ENCODE measurements around the gene GPLD1. TPM values are rescaled to one million over a fixed set of nuclear protein-coding genes. Genes with fewer than 3 reads are reported as not detected.

The GPLD1 gene
- total RNA-seq, 1 donor from 2014 or later, result 1.8 TPM

DNA sequence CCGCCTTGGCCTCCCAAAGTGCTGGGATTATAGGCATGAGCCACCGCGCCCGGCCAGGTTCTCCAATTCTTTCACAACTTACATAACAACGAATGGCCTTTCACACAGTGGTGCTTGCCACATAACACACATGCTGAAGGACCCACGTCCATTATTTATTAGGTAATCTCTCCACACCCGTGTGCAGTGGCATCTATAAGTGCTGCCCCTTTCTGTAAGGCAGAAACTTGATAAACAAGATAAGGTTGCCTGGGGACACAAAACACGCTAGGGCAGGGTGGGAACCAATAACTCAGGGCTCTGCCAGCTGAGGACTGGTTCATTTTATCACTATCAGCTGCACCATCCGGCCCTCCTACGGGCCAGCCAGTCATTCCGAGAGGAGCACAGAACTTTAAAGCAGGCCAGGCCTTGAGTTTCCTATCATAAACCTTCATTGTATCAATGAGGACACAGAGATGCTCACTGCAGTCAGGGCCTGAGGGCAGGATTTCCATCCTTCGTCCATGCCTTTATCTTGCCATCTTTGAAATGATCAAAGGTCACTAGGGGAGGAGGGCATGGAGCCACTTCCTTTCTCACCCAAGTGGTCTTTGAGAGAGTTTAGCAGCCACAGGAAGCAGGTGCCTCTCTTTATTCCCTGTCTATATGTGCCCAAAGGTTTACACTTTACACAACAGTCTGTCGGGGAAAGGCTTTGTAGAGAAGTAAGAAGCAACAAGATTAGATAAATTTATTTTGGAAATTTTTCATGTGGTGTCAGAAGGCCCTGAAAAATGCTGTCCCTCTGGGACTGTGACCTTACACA is 37.6 kb downstream of the GPLD1 start:
- TF ChIP-seq, protein P1, sequence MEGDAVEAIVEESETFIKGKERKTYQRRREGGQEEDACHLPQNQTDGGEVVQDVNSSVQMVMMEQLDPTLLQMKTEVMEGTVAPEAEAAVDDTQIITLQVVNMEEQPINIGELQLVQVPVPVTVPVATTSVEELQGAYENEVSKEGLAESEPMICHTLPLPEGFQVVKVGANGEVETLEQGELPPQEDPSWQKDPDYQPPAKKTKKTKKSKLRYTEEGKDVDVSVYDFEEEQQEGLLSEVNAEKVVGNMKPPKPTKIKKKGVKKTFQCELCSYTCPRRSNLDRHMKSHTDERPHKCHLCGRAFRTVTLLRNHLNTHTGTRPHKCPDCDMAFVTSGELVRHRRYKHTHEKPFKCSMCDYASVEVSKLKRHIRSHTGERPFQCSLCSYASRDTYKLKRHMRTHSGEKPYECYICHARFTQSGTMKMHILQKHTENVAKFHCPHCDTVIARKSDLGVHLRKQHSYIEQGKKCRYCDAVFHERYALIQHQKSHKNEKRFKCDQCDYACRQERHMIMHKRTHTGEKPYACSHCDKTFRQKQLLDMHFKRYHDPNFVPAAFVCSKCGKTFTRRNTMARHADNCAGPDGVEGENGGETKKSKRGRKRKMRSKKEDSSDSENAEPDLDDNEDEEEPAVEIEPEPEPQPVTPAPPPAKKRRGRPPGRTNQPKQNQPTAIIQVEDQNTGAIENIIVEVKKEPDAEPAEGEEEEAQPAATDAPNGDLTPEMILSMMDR (IDR thresholded peaks at IDR 0.05; ENCODE audit: insufficient read depth, low read length, poor library complexity, severe bottlenecking), result no peak

DNA sequence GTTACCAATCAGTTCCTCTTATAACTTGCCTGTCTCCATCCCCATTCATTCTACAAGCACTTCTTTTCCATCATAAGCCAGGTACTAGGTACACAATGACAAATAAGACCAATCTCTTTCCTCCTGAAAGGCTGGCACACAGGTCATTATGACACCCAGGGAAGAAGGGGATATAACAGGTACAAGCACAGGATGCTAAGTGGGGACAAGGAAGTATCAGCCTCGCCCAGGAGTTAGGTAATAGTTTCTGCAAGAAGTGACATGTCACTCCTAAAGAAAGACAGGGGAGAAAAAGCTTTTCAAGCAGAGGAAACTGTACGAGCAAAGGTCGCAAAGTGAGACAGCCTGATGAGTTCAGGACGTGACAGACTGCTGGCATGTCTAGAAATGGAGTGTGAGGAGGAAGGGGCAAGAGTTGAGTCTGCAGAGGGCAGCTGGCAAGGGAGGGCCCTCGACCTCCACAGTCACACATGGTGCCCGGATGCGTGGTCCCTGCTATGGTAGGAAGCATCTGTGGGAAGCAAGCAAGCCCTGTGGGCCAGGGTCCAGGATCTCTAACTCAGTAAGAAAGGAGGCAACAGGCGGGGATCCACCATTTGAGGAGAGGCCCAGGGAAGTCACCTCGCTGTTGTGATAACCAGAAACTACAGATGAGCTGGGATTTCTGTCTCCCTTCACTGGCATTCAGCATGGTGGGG is 40.4 kb downstream of the GPLD1 start:
- no peaks in the 10 kb centered on the region for H3K27me3 ChIP-seq (ENCODE audit: control insufficient read depth, insufficient read depth, low read length)

More for the DNA sequence above, 37.6 kb downstream of the GPLD1 start:
- no peak for DNase-seq (ENCODE audit: low read depth)
- Histone ChIP-seq H3K36me3 (ENCODE audit: control insufficient read depth, insufficient read depth, low read length) (no peaks in the 10 kb centered on the region), H3K4me3 (ENCODE audit: low read depth, low read length) (no peak overlapping the region), H3K27me3 (ENCODE audit: control insufficient read depth, insufficient read depth, low read length) (no peaks in the 10 kb centered on the region)

DNA sequence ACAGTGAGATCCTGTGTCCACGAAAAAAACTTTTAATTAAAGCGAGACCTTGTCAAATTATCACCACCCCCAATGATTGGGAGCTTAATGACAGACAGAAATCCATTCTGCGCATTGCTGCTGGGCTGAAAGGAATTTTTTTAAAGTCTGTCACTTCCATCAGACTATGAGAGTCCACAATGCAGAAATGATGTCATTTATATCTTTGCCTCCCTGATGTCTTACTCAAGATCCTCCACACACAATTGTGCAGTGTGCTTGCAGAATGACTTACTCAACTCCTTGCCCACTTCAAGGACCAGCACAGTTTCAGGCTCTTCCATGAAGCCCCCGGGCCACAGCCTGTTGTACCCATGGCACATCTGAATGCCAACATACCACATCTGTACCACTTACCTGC is 41.0 kb downstream of the GPLD1 start:
- Histone ChIP-seq H3K4me3 (ENCODE audit: low read depth, low read length) (no peak overlapping the region), H3K36me3 (ENCODE audit: control insufficient read depth, insufficient read depth, low read length) (no peaks in the 10 kb centered on the region), H3K27me3 (ENCODE audit: control insufficient read depth, insufficient read depth, low read length) (no peaks in the 10 kb centered on the region)
- TF ChIP-seq, protein P1 (IDR thresholded peaks at IDR 0.05; ENCODE audit: insufficient read depth, low read length, poor library complexity, severe bottlenecking), result no peak
- no peak for DNase-seq (ENCODE audit: low read depth)

More for the DNA sequence above, 40.4 kb downstream of the GPLD1 start:
- TF ChIP-seq, protein P1 (IDR thresholded peaks at IDR 0.05; ENCODE audit: insufficient read depth, low read length, poor library complexity, severe bottlenecking), result no peak
- Histone ChIP-seq H3K36me3 (ENCODE audit: control insufficient read depth, insufficient read depth, low read length) (no peaks in the 10 kb centered on the region), H3K4me3 (ENCODE audit: low read depth, low read length) (no peak overlapping the region)
- no peak for DNase-seq (ENCODE audit: low read depth)

DNA sequence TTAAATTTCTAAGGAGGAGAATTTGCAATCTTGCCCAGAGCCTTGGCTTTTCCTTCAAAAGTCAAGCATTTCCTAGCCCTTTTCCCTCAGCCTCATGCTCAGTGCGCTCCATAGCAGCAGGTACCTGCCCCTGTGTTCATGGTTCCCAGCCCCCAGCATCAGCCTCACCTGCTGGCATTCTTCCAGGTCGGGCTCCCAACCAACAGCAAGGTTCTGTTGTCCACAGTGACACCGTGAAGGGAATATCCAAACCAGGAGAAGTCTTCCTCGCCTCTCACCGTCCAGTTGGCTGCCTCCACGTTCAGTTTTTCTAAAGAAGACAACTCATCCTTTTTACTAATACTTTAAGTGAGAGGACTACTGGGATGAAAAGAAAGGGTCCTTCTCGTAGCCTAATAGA is 42.7 kb downstream of the GPLD1 start:
- H3K4me3 ChIP-seq (ENCODE audit: low read depth, low read length), result no peak overlapping the region
- H3K27me3 ChIP-seq (ENCODE audit: control insufficient read depth, insufficient read depth, low read length), result no peaks in the 10 kb centered on the region
- no peaks in the 10 kb centered on the region for H3K36me3 ChIP-seq (ENCODE audit: control insufficient read depth, insufficient read depth, low read length)
- DNase-seq (ENCODE audit: low read depth), result no peak
- TF ChIP-seq, protein P1 (IDR thresholded peaks at IDR 0.05; ENCODE audit: insufficient read depth, low read length, poor library complexity, severe bottlenecking), result no peak

DNA sequence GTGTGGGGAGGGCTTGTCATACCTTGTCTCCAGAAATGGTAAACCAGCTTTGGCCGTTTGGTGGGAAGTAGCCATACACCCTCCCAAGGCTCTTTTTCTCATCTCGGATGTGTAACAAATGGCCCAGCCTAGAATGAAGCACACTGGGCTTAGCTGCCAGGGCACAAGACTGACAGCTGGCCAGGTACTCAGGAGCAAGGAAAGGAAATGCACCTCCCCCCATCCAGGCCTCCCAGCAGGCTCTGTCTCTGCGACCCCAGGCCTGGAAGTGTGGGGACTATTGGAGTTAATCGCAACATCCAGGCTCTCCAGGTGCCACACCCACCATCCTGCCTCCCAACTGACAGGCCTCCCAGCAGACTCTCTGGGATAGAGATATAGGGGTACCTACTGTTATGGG is 43.7 kb downstream of the GPLD1 start:
- TF ChIP-seq, protein P1 (IDR thresholded peaks at IDR 0.05; ENCODE audit: insufficient read depth, low read length, poor library complexity, severe bottlenecking), result no peak
- Histone ChIP-seq H3K36me3 (ENCODE audit: control insufficient read depth, insufficient read depth, low read length) (no peaks in the 10 kb centered on the region), H3K4me3 (ENCODE audit: low read depth, low read length) (no peak overlapping the region), H3K27me3 (ENCODE audit: control insufficient read depth, insufficient read depth, low read length) (no peaks in the 10 kb centered on the region)
- no peak for DNase-seq (ENCODE audit: low read depth)

All from kidney epithelial cell (primary cell).